Fibroblast of lung (primary cell): ENCODE data around the gene BTBD9. TPM values are rescaled to one million over a fixed set of nuclear protein-coding genes. Genes with fewer than 3 reads are reported as not detected.

Experiments
- DNase-seq, 2 donors: peaks; one replicate each; pipeline versions ENCODE4 v3.0.0 to v3.0.0-alpha.2; 2010; ENCODE audit warnings: low read depth in 2 of 2
- H2AFZ ChIP-seq: 2 replicates; pipeline ENCODE4 v1.5.1; 2012; ENCODE audit warnings: low read length, control low read depth, inconsistent platforms
- H3K27ac ChIP-seq: 2 replicates; pipeline ENCODE4 v1.5.1; 2011; ENCODE audit warnings: low read length, control low read depth; ENCODE audit not compliant: insufficient read depth
- H3K27me3 ChIP-seq: 2 replicates; pipeline ENCODE4 v1.5.1; 2011; ENCODE audit warnings: mild to moderate bottlenecking, low read length; ENCODE audit not compliant: control insufficient read depth, insufficient read depth
- H3K36me3 ChIP-seq: 2 replicates; pipeline ENCODE4 v1.5.1; 2011; ENCODE audit warnings: low read length; ENCODE audit not compliant: control insufficient read depth, insufficient read depth
- H3K4me1 ChIP-seq: 2 replicates; pipeline ENCODE4 v1.5.1; 2011; ENCODE audit warnings: low read length; ENCODE audit not compliant: control insufficient read depth, insufficient read depth; ENCODE audit errors: extremely low read depth
- H3K4me2 ChIP-seq: 2 replicates; pipeline ENCODE4 v1.5.1; 2011; ENCODE audit warnings: low read length, control low read depth; ENCODE audit not compliant: insufficient read depth; ENCODE audit errors: extremely low read depth
- H3K4me3 ChIP-seq, 4 experiments: fragments of 200-600 bp in 1 of 4; sonication (generic) in 1 of 4; replicated peaks in 1 of 4; 2 replicates each; pipeline ENCODE4 v1.5.1; 2011 to 2016; ENCODE audit warnings: low read length in 4 of 4, low read depth in 3 of 4, mild to moderate bottlenecking in 3 of 4, control low read depth in 2 of 4, inconsistent platforms in 1 of 4, mixed read lengths in 1 of 4; ENCODE audit not compliant: insufficient read depth in 1 of 4; ENCODE audit errors: control extremely low read depth in 1 of 4
- H3K79me2 ChIP-seq: 2 replicates; pipeline ENCODE4 v1.5.1; 2012; ENCODE audit warnings: mild to moderate bottlenecking, low read length, inconsistent platforms; ENCODE audit not compliant: control insufficient read depth, insufficient read depth
- H3K9ac ChIP-seq: 2 replicates; pipeline ENCODE4 v1.5.1; 2011; ENCODE audit warnings: mild to moderate bottlenecking, low read length, control low read depth; ENCODE audit not compliant: insufficient read depth
- H3K9me3 ChIP-seq: 2 replicates; pipeline ENCODE4 v1.5.1; 2012; ENCODE audit warnings: low read depth, low read length; ENCODE audit not compliant: control insufficient read depth, insufficient read depth
- H4K20me1 ChIP-seq: 2 replicates; pipeline ENCODE4 v1.5.1; 2011; ENCODE audit warnings: low read length; ENCODE audit not compliant: control insufficient read depth, insufficient read depth; ENCODE audit errors: extremely low read depth
- CTCF ChIP-seq, 2 donors: IDR thresholded peaks in 1 of 2; conservative IDR thresholded peaks in 1 of 2; 1 replicate in 1 of 2; 2 replicates in 1 of 2; pipeline ENCODE4 v1.5.1; 2011 to 2012; ENCODE audit warnings: low read length in 2 of 2, control low read depth in 1 of 2, inconsistent platforms in 1 of 2, low read depth in 1 of 2, mild to moderate bottlenecking in 1 of 2
- EZH2 ChIP-seq: IDR thresholded peaks from 2 replicates; pipeline ENCODE4 v1.5.1; 2012; ENCODE audit warnings: low read length, control low read depth, mild to moderate bottlenecking; ENCODE audit errors: missing control alignments
- polyA plus RNA-seq, 2 donors: library from polyadenylated mRNA; depleted of rRNA in 1 of 2; stranded (reverse) in 1 of 2; unstranded in 1 of 2; fragments of >200 nt; gene quantifications; 2 replicates each; pipeline ENCODE4 v1.2.1, GENCODE V29; 2011 to 2012; ENCODE audit warnings: missing spikeins in 1 of 2
- total RNA-seq: library from RNA; depleted of rRNA; stranded (reverse); fragments of >200 nt; gene quantifications from 2 replicates; pipeline ENCODE4 v1.2.1, GENCODE V29; 2014

The BTBD9 gene
- total and polyA plus RNA-seq, 2 donors (not counting 1 experiment from before 2014, with no cell fraction given) = 7.7 to 13.4 TPM

- Histone ChIP-seq H3K9me3 (no peaks in the 10 kb centered on the region), H3K27ac (no peak overlapping the region), H3K4me2 (no peak overlapping the region), H3K4me1 (no peaks in the 10 kb centered on the region), H3K9ac (no peak overlapping the region), H4K20me1 (no peaks in the 10 kb centered on the region), H3K79me2 (no peaks in the 10 kb centered on the region), H2AFZ (no peak overlapping the region), H3K36me3 (no peaks in the 10 kb centered on the region), H3K27me3 (no peaks in the 10 kb centered on the region), H3K4me3 (no peak overlapping the region)
- no peak for TF ChIP-seq CTCF (conservative IDR thresholded peaks at IDR 0.05 in 1 of 2, IDR thresholded peaks at IDR 0.05 in 1 of 2; ENCODE audit: low read depth in 1 of 2, low read length in 2 of 2)
- no peak for TF ChIP-seq EZH2
- no peak for DNase-seq
These were observed 264.4 kb downstream of the BTBD9 start for GRCh38 chr6:38375341-38375740.

- Histone ChIP-seq H3K27me3 (no peaks in the 10 kb centered on the region), H3K27ac (no peak overlapping the region), H3K9me3 (no peaks in the 10 kb centered on the region), H3K4me2 (no peak overlapping the region), H2AFZ (no peak overlapping the region), H3K79me2 (no peaks in the 10 kb centered on the region), H3K36me3 (no peaks in the 10 kb centered on the region), H3K9ac (no peak overlapping the region), H3K4me1 (no peaks in the 10 kb centered on the region), H3K4me3 (no peak overlapping the region), H4K20me1 (no peaks in the 10 kb centered on the region)
- DNase-seq = no peak
- TF ChIP-seq EZH2 = no peak
- no peak for TF ChIP-seq CTCF (conservative IDR thresholded peaks at IDR 0.05 in 1 of 2, IDR thresholded peaks at IDR 0.05 in 1 of 2; ENCODE audit: low read depth in 1 of 2, low read length in 2 of 2)
These were observed 267.8 kb downstream of the BTBD9 start for GRCh38 chr6:38371881-38372280.

- Histone ChIP-seq H3K9me3 (no peaks in the 10 kb centered on the region), H3K9ac (no peak overlapping the region), H3K4me3 (no peak overlapping the region), H2AFZ (no peak overlapping the region), H4K20me1 (no peaks in the 10 kb centered on the region), H3K4me1 (no peaks in the 10 kb centered on the region), H3K27me3 (no peaks in the 10 kb centered on the region), H3K27ac (no peak overlapping the region), H3K79me2 (no peaks in the 10 kb centered on the region), H3K36me3 (no peaks in the 10 kb centered on the region), H3K4me2 (no peak overlapping the region)
- DNase-seq = peak in 1 of 2 donors; percentile 7
- no peak for TF ChIP-seq EZH2
- no peak for TF ChIP-seq CTCF (conservative IDR thresholded peaks at IDR 0.05 in 1 of 2, IDR thresholded peaks at IDR 0.05 in 1 of 2; ENCODE audit: low read depth in 1 of 2, low read length in 2 of 2)
These were observed 268.8 kb downstream of the BTBD9 start for GRCh38 chr6:38370653-38371601.
